GM18870 (cell line): ENCODE results near the gene CRAMP1.

Experiments used
- ATAC-seq: cut with Tn5 transposase; IDR thresholded peaks from one replicate; pipeline ENCODE4 v1.9.1; 2021; ENCODE audit warnings: moderate library complexity; ENCODE audit not compliant: unreplicated experiment

CRAMP1 gene

DNA sequence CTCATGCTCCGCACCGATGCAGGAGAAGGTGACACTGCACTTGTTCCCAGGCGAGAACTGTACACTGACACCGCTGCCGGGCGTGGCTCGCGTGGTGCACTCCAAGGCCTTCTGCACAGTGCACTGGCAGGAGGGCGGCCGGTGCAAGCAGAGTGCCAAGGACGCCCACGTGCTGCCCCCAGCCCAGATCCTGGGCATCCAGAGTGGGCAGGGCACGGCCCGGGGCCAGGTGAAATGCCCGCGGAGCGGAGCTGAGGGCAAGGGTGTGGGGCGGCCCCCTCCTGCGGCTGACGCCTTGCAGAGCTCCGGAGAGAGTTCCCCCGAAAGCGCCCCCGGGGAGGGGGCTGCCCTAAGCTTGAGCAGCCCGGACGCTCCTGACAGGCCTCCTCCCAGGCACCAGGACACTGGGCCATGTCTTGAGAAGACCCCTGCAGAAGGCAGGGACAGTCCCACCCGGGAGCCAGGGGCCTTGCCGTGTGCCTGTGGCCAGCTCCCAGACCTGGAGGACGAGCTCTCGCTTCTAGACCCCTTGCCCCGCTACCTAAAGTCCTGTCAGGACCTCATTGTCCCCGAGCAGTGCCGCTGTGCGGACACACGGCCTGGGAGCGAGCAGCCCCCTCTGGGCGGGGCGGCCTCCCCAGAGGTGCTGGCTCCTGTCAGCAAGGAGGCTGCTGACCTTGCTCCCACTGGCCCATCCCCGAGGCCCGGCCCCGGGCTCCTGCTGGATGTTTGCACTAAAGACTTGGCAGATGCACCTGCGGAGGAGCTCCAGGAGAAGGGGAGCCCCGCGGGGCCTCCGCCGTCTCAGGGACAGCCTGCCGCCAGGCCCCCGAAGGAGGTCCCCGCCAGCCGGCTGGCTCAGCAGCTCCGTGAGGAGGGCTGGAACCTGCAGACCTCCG lies 44.0 kb downstream of the CRAMP1 start:
- ATAC-seq, result no peak

DNA sequence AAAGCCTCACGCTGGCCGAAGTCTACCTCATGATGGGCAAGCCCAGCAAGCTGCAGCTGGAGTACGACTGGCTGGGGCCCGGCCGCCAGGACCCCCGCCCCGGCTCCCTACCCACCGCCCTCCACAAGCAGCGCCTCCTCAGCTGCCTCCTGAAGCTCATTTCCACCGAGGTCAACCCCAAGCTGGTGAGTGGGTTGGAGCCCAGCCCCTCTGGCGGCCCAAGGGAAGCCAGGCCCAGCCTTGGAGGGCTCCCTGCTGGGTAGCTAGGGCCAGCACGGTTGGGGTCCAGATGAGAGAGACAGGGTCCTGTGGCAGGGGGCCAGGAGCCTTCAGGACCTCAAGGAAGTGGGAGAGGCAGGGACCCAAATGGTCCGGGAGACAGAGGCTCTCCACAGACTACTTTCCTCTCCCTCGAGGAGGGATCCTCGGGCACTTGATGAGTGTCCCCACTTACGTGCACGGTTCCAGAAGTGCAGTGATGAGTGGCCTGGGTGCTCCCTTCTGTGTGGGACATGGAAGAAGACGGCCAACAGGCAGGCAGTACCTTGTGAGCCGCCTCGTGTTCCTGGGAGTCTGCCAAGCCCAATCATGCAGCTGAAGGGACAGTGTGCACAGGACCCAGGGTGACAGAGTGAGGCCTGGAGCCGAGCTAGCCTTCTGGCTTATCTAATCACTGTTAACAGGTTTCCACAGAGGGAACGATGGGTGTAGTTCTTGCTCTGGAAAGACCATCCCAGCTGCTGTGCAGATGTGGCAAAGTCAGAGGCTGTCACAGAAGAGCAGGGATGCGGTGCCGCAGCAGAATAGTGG lies 44.9 kb downstream of the CRAMP1 start:
- no peak for ATAC-seq

- no peak for ATAC-seq
These were observed 45.7 kb downstream of the CRAMP1 start for GRCh38 chr16:1657841-1658240.

DNA sequence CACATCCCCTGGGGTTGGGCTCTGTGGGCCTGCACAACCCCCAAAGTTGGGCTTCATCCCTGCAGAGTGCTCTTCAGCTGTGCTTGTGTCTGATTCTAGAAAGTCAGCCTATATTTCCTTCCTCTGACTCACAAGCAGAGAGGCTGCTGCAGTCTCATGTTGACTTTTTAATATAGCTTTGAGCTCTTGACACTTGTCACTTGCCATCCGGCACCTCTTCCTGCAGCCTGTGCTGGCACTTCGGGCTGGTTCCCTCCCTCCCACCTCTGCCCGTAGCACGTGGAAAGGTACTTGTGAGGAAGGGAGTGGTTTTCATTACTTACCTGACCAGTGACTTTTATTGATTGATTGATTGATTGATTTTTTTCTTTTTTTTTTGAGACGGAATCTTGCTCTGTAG lies 46.9 kb downstream of the CRAMP1 start:
- no peak for ATAC-seq

DNA sequence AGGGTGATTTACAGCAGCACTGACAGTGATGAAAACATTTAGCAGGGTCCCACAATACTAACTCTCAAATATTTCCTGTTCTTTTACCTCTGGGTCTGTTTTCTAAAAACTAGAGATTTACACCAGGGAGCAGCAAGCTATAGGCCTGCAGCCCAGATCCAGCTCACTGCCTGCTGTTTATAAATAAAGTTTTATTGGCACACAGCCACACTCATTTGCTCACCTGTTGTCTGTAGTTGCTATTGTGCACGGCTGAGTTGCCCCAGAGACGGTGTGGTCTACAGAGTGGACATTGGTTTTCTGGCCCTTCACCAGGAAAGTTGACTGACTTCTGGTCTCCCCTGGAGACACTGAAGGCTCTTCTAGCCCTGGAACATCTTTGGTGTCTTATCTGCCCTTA lies 49.7 kb downstream of the CRAMP1 start:
- no peak for ATAC-seq

DNA sequence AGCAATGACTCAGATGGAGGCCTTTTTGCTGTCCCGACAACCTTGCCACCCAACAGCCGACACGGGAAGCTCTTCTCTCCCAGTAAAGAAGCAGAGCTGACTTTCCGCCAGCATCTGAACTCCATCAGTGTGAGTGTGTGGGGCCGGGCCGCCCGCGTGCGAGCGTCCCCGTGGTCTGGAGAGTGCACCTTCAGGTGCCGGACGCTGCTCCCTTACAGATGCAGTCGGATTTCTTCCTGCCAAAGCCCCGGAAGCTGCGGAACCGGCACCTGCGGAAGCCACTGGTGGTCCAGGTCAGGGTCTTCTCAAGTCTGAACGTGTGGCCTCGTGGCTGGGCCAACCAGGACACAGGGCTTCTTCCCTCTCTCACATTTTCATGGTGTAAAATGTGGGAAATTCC lies 50.4 kb downstream of the CRAMP1 start:
- no peak for ATAC-seq

- ATAC-seq, result no peak
These were observed 53.7 kb downstream of the CRAMP1 start for GRCh38 chr16:1665829-1666228.

GRCh38 chr16:1666316-1666715 lies 54.2 kb downstream of the CRAMP1 start:
- ATAC-seq, result no peak

DNA sequence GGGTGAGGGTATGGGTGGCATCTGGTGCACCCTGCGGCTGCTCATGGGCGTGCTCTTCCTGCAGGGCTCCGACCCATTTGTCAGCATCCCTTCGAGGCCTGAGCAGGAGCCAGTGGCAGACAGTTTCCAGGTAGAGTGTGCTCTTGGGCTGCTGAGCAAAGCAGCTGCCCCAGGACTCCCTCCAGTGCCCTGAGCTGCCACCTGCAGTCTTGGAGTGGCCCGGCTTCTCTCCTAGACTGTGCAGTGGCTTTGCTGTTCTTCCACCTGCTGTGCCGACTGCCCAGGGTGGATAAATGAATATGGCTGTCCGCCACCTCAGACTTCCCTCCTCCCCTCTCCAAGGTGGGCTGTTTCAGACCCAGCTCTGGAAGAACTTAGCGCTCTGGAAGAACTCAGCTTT lies 55.1 kb downstream of the CRAMP1 start:
- ATAC-seq, result no peak

DNA sequence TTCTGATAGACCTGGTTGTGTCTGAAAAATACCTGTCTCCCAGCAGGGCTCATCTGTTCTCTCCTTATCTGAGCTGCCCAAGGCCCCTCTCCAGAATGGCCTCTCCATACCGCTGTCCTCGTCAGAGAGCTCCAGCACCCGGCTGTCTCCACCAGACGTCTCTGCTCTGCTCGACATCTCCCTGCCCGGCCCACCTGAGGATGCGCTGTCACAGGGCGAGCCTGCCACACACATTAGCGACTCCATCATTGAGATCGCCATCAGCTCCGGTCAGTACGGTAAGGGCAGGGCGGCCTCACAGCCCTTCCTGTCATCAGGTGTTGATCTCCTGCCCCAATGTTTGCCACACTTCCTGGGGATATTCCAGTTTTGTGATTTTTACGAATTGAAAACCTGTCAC lies 55.8 kb downstream of the CRAMP1 start:
- ATAC-seq, result no peak

DNA sequence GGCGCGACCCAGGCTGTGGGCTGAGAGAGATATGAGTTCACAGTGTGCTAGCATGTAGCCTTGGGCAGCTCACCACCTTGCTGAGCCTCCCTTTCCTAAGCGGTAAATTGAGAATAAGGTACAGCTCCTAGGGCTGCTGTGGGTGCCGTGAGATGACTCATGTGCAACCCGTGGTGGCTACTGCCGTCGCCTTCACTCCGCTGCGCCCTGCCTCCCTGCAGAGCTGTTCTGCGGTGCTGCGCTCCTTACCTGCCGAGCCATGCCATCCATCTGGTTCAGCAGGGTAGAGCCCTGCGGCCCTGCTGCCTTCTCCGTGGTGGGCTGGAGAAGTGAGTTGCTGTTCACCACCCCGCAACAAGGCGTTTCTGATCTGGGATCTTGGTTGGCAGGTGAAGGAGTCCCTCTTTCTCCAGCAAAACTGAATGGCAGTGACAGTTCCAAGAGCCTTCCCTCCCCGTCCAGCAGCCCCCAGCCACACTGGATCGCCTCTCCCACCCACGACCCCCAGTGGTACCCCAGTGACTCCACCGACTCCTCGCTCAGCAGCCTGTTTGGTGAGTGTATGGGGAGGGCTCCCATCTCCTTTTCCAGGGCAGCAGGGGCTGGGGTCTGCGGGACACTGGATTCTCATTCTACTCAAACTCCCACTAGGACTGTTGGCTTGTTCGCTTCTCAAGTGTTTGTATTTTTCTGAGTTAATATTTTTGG lies 56.6 kb downstream of the CRAMP1 start:
- no peak for ATAC-seq

DNA sequence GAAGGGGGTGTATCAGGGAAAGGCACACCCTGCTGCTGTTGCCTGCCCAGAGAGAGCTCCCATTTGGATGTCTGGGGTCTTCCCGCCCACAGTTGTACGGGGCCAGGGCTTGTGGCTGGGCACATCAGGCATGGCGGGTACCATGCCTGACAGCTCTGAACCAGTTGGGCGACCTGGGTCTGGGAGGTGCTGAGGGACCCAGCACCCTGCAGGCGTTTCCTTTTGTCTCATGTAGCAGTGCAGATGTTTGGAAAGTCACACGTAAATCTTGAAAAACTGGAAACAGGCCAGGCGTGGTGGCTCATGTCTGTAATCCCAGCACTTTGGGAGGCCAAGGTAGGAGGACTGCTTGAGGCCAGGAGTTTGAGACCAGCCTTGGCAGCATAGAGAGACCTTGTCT lies 57.5 kb downstream of the CRAMP1 start:
- no peak for ATAC-seq

DNA sequence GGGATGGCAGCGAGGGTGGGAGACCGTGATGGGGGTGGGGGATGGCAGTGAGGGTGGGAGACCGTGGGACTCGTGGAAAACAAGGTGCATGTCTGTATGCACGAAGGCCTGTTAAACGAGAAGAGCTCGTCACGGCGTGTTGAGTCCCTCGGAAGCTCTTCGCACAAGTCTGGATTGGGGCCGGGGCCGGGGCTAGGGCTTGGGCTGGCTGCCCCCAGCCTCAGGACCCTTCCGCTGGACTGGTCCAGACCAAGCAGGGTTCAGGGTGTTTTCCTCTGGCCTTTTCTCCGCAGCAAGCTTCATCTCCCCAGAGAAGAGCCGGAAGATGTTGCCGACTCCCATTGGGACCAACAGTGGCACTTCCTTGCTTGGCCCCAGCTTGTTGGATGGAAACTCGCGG lies 58.2 kb downstream of the CRAMP1 start:
- no peak for ATAC-seq

- no peak for ATAC-seq
These were observed 58.7 kb downstream of the CRAMP1 start for GRCh38 chr16:1670866-1671265.

DNA sequence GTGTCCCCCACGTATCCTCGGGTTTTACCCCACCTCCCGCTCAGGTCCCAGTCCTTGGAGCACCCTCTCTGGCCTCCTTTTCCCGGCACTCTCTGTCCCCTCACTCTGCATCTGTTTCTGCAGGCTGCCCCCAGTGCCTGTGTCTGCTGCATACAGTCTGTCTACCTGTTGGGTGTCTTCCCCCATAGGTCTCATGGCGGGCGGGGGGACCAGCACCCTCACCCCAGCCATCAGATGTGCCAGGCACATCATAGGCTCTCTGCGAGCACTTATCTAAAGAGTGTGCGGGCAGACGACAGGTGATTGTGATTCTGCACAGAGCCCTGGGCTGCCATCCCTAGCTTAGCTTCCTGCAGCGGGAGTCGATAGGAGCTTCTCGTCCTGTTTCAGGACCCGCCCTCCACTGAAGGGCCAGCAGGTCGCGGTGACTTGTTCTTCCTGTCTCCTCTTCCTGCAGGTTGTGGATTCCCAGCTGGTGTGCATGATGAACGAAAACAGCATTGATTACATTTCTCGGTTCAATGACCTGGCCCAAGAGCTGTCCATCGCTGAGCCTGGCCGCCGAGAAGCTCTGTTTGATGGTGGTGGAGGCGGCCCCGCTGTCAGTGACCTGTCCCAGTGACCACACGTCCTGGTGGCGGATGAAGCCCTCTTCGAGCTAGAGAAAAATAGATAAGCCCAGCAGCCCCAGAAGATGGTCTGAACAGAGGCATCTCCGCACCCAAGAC lies 61.4 kb downstream of the CRAMP1 start:
- no peak for ATAC-seq

DNA sequence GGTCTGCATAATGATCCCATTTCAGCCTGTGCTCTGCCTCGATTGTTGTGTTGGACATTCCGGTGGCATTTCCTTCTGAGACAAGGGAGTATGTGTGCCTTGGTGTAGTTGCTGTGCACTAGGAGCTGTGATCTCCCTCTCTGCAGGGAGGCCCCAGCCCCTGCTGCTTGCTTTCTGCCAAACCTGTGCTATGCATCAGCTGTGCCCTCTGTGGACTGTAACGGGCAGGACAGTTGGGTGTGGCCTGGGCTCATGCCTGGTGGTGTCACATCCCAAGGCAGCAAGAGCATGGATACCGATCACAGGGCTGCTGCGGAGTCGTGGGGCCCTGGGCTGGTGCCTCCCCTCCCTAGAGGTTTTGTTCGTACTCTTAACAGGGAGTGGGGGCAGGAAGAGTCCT lies 62.1 kb downstream of the CRAMP1 start:
- ATAC-seq, result no peak

- ATAC-seq, result no peak
These were observed 62.8 kb downstream of the CRAMP1 start for GRCh38 chr16:1674751-1675664.

DNA sequence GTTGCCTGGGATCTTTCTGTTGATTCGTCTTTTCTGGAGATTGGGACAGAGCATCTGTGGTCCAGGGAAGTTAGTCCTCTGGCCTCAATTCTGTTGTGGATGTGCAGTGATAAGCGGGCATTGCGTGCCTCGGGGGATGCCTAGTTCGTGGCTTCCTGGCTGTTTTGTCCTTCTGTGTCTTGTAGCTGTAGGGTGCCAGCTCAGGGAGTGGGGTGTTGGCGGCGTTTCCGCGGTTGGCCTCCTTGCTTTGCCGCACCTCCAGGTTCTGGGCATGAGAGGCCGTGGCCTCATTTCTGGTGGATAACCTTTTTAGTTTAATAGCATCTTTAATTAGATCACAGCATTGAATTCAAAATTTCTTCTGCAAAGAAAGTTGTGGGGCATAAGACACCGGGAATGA lies 64.5 kb downstream of the CRAMP1 start:
- ATAC-seq, result no peak

GRCh38 chr16:1677339-1677738 lies 65.2 kb downstream of the CRAMP1 start:
- ATAC-seq, result no peak
